Fibroblast of upper back skin (primary cell): Measurements from ENCODE around the gene MBP.
"Not testable (repeated sequence)": the region's sequence is repeated elsewhere in the genome, so short reads cannot be mapped to it uniquely, and the experiment has no call there.

Source experiments
- DNase-seq: peaks from one replicate; pipeline ENCODE4 v3.0.0-alpha.2; 2013

MBP gene

DNA sequence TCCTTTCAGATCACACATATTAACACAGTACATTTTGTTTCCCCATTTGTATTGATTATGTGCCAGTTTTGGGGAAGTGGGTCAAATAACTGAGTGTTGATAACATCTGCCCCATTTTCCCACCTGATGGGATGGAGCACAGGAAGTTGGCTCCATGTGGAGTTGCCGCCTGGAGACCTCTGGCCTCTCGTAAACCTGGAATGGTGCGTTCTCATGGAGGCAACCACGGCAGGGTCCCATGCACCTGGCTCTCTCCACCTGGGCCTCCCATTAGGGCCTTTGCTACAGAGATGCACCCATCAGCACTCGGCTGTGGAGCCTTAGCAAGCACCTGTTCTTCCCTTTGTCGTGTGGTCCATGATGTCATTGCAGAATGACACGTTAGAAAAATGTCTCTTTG is 130.6 kb downstream of the MBP start:
- no peak for DNase-seq

DNA sequence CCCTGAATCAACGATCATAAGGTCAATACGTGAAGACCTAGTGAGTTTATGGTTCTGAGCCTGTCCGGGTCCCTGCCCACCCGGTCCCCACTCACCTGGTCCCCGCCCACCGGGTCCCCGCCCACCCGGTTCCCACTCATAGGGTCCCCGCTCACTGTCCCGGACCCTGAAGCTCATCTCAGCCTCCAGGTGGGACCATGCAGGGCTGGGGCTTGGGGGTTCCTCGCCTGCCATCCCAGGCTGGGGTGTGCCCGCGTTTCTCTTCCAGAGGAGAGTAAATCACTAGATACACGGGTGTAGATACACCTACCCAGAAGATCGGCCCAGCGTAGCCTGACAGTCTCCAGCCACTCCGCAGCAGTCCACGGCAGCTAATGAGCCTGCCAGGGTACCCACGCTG is 131.5 kb downstream of the MBP start:
- DNase-seq = no peak

DNA sequence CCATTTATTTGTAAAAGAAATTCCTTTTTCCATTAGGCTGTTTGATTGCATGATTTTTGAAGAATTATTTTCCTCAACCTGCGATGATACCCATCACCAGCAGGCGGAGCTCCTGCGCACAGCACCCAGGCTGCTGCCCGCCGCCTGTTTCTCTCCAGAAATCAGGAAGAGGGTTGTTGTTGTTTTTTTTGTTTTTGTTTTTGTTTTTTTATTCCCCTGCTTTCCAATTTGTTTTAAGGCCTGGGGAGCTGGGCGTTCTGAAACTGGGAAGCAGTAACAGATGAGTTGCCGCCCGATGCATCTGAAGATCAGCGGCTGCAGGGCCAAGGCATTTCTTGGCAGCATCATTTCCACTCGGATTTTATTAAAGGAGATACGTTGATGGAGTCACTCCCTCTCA is 132.1 kb downstream of the MBP start:
- peak; percentile 15 for DNase-seq

DNA sequence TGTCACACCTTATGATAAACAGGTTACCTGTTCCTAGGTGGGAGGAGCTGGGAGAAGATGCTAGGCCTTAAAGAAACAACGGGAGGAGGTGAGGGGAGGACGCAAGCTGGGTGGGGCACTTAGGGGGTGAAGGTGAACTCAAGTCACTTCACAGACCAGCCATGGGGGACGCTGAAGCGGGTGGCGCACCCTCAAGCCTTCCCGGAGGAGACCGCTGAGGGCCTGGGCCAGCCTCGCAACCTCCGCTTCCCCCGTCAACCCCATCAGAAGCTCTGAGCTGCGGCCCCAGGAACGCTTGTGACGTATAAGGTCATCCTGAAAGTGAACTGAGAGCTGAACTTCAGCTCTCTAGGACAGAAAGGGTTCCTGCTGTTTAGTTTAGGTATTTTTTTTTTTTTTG is 133.5 kb downstream of the MBP start:
- DNase-seq = no peak

GRCh38 chr18:76997951-76998808 is 134.4 kb downstream of the MBP start:
- no peak for DNase-seq

GRCh38 chr18:76996429-76996828 is 136.2 kb downstream of the MBP start:
- no peak for DNase-seq

GRCh38 chr18:76995896-76996295 is 136.7 kb downstream of the MBP start:
- DNase-seq = no peak

GRCh38 chr18:76994086-76994654 is 138.4 kb downstream of the MBP start:
- no peak for DNase-seq

GRCh38 chr18:76993573-76993972 is 139.0 kb downstream of the MBP start:
- no peak for DNase-seq

DNA sequence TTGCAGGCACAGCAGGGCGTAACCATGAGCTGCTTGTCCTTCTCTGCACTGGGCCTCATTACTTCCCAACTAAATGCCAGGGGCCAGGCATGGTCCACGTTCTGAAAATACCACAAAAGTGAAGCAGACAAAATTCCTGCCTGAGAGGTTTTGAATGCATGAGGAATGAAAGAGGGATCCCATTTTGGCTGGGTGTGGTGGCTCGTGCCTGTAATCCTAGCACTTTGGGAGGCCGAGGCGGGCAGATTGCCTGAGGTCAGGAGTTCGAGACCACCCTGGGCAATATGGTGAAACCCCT is 139.5 kb downstream of the MBP start:
- DNase-seq = no peak

- DNase-seq = no peak
Measured at GRCh38 chr18:76992226-76993084, 140.1 kb downstream of the MBP start.

DNA sequence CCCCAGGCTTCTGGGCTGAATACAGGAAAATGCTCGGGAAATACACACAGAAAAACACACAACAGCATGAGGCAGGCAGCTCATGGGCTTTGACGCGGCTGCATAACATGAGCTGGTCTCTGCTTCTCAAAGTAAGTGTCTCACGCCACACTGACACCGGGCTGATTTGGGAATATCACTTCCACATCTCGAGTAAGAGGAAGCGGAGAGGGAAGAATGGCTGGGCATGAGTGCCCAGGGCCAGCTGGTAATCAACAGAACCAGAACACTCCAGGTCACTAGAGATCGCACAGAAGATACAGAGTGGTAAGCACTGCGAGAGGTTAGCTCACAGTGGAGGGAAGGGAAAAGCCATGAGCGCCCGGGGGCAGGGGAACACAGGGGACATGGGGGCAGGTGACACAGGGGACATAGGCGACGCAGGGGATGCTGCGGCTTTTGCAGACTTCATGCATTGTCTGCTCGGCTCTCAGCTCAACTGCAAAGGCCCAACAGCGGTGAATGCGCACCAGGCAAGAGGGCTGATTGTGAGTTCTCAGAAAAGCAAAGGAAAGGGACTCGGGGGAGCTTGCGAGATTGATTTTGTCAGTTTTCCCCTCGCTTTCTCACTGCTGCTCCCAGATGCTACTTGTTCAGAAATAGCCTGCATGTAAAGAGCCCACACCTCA is 141.4 kb downstream of the MBP start:
- DNase-seq = no peak

GRCh38 chr18:76990343-76991020 is 142.1 kb downstream of the MBP start:
- DNase-seq = not testable (repeated sequence)

- no peak for DNase-seq
Measured at GRCh38 chr18:76989647-76990190, 142.9 kb downstream of the MBP start.

DNA sequence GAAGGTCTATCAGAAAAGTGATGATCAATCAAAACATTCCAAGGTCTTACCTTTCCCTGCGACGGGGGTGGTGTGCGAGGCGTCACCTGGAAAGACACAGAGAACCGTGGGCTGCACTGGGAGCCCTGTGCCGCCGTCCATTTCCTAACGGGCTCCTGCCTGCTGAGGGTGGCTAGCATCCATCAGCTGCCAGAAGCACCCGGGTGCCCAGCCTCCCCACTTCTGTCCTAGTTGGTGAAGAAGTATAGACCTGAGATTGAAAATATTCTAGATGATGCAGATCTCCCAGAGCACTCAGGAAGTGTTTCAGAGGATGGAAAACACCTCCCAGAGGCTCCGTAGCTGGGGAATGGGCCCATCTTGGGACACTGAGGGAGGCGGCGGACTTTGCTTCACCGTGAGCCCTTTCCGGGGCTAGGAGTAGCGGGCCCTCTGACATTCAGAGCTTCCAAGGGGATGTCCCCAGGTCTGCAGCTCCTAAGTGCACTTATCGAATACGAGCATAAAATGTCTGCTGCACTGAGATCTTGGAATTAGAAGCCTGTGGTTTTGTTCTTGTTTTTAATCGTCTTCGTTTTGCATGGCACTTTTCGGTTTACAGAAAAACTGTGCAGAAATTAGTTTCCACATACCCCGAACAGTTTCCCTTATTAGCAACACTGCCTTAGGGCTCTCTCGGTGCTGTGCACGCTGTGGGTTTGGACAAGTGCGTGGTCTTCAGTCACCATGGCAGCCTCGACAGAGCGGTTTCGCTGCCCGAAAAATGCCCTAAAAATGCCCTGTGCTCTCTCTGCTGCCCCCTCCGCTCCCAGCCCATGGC is 143.5 kb downstream of the MBP start:
- no peak for DNase-seq

GRCh38 chr18:76988031-76988826 is 144.4 kb downstream of the MBP start:
- DNase-seq = no peak

- no peak for DNase-seq
Measured at GRCh38 chr18:76986406-76986805, 146.2 kb downstream of the MBP start.

- no peak for DNase-seq
Measured at GRCh38 chr18:76985951-76986236, 146.7 kb downstream of the MBP start.

DNA sequence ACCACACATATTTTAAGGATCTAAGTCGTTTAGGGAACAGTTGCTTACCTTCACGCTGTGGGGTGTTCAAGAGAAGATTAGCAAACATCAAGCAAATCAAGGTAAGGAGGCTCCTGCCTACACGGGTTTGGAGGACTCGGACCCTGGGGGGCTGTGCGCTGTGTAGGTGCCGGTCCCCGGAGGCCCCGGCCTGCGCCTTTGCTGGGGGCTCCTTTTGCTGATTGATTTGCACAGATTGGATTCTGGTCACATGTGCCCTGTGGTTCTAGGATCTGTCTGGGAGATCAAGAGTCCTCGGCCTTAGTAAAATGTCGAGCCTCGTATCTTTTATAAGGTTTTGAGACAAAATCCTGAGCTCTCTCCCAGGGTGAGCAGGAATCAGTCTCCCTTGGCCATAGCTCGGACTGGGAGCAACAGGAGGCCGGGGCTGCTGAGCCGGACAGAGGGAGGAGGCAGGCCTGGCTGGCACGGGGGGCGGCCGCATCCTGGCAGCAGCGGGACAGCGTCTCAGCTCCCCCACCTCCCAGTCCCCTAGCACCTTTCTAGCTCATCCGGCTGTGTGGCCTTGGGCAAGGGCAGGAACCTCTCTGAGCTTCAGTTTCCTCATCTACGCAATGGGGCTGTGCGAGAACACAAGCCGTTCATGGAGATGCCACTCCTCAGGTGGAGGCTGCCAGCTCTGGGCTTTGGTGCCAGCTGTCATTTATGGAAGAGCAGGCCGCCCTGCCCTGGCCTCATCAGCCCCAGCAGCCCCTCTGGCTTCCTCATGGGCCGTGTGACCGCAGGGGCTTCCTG is 147.2 kb downstream of the MBP start:
- no peak for DNase-seq
